Neural progenitor cell (in vitro differentiated cells): ENCODE measurements around the gene SPTAN1.

Experiments used
- CTCF ChIP-seq: fragments of 200-600 bp; sonication (generic); IDR thresholded peaks from 2 replicates; pipeline ENCODE4 v1.5.1; 2017; ENCODE audit warnings: antibody characterized with exemption, mild to moderate bottlenecking
- EZH2phosphoT487 ChIP-seq: fragments of 200-600 bp; sonication (generic); IDR thresholded peaks from 2 replicates; pipeline ENCODE4 v1.6.1; 2017; ENCODE audit warnings: antibody characterized with exemption

GRCh38 chr9:128657344-128657704 is 104.9 kb downstream of the SPTAN1 start:
- no peak for TF ChIP-seq CTCF
- TF ChIP-seq EZH2phosphoT487: no peak
